Activated CD4-positive, alpha-beta T cell treated with anti-CD3 and anti-CD28 coated beads, Interleukin-2, amount 50 U/mL, for 1 hour (primary cell): Measurements from ENCODE around the gene WDFY1.

Experiments
- DNase-seq: peaks from one replicate; pipeline ENCODE4 v3.0.0-alpha.2; 2020

Gene WDFY1, protein sequence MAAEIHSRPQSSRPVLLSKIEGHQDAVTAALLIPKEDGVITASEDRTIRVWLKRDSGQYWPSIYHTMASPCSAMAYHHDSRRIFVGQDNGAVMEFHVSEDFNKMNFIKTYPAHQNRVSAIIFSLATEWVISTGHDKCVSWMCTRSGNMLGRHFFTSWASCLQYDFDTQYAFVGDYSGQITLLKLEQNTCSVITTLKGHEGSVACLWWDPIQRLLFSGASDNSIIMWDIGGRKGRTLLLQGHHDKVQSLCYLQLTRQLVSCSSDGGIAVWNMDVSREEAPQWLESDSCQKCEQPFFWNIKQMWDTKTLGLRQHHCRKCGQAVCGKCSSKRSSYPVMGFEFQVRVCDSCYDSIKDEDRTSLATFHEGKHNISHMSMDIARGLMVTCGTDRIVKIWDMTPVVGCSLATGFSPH

DNA sequence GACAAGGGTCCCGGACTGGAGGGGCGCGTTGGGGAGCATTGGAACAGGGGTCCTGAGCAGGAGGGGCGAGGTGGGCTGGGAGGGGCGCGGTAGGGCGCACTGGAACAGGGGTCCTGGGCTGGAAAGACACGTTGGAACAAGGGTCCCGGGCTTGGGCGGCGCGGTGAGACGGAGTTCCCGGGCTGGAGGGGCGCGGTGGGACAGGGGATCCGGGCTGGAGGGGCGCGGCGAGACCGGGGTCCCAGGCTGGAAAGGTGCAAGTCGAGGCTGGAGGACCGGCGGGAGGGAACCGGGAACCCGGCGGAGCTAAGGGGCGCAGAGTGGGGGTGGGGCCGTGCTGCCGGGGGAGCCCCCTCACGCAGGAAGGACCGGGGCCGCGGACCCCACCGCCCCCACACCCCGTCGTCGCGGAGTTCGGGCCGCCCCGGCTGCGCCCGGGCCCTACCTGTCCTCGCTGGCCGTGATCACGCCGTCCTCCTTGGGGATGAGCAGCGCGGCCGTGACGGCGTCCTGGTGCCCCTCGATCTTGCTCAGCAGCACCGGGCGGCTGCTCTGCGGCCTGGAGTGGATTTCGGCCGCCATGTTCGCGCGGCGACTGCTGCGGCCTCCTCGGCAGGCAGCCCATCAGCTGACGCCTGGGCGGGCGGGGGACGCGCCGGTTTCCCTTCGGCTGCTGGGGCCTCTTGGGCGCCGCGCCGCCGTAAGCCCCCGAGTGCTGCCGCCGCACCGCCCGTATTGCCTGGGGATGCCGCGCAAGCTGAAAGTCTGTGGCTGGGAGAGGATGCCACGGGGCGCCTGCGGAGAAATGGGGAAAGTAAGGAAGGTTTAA lies at the start of gene WDFY1:
Gene WDFY1 (minus strand): TSS at position 633 of the 829 bp plus-strand sequence. CDS start 51 bp downstream, at position 582.
- DNase-seq, result peak; percentile 76

DNA sequence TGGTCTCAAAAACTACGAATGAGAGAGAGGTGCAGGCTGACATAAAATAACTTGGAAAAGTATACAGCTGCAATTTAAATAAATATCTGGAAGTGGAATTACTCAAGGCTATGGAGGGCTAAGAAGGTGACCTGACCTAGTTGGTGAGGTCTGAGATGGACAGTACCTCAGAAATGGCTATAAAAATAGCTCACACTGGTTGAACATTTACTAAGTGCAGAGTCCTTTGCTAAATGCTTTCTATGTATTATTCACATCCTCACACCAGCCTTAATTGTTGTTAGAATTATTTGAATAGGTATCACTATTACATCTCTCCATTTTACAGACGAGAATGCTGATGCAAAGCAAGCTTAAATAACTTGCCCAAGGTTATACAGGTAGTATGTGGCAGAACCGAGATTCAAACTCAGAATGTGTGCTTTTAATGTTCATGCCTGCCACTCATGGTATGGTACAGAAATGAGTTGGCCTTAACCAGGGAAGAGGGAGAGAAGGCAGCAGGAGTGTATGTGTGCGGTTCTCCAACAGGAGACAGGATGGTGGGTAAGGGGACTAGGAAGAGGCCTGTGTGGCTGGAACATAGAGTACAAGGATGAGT lies 49.5 kb upstream of the WDFY1 start:
- no peak for DNase-seq

DNA sequence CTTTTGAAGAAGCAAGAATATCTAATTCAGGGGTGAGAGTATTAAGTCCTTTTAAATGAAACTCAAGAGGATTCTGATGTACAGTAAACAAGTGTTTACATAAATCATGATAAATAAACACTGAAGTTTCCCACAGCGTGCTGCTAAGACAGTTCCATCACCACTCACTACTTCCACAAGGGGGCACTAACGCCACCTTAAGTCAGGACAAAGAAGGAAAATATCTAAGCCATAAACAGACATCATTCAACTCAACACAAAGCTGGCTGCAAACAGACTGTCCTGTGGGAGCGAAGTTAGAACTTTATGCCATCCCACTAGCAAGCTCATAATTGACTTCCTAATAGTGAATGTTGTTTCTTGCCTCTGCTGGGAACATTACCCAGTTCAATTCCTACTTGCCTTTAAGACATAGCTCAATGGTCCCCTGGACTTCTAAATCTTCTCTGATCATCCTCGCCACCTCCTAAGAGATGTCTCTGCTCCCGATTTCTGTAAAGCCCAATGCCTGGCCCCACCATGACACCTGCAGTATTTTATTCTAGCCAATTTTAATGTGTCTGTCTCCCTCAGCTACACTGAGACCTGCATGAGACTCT lies 48.6 kb upstream of the WDFY1 start:
- DNase-seq, result peak; percentile 53

DNA sequence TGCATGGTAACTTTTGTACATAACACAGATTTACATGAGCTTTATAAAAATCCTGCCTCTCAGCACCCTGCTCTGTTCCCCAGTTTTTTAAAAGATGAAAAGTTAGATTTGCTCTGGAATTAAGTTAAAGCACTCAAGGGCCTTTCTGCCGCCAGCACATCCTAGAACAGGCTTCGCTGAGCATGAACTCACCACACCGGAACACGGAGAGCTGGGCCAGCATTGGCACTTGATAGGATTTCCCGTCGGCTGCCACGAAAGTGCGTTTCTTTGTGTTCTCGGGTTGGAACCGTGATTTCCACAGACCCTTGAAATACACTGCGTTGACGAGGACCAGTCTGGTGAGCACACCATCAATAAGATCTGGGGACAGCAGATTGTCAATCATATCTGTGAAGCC lies 46.5 kb upstream of the WDFY1 start:
- no peak for DNase-seq

DNA sequence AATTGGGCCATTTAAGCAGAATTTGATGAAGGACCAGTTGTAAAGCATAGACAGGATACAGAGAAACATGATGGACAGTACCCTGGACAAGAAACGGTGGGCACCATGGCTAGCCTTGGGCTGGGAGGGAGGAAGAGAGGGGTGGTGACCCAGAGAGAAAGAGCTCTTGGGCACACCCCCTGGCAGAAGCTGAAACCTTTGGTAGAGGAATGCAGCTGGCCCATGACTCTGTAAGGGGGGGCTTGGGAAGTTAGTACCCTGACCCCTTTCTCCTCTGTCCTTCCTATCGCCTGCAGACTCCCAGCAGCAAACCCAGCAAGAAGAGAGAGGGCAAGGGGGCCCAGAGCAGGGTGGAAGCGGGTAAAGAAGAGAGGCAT lies 44.7 kb upstream of the WDFY1 start:
- no peak for DNase-seq

DNA sequence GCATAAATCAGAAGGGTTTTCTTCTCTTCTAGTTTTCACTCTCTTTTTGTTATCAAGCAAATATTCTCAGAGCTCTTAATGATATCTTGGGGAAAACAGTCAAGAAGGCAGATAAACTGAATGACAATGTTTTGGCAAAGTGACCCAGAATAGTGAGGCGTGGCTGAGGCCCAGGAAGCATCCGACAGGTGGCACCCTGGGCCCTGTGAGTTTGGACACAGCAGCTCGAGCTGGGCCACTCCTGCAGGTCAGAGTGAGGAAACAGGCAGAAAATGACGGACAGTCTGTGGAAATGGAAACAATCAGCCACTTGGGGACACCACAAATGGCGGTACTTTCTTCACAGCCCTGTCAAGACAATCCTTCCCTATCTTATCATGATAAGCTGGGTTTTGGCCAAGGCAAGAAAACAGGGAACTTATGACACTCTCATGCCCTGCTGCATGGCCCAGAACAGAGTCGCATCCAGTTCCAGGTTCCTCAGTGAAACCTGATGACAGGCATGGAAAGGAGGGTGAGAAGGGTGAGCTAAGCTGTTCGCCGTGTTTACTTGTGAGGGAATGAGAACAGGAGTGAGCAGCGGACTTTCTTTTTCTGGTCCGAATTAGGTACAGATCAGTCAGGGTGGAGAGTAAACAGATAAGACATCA lies 44.2 kb upstream of the WDFY1 start:
- DNase-seq, result no peak

DNA sequence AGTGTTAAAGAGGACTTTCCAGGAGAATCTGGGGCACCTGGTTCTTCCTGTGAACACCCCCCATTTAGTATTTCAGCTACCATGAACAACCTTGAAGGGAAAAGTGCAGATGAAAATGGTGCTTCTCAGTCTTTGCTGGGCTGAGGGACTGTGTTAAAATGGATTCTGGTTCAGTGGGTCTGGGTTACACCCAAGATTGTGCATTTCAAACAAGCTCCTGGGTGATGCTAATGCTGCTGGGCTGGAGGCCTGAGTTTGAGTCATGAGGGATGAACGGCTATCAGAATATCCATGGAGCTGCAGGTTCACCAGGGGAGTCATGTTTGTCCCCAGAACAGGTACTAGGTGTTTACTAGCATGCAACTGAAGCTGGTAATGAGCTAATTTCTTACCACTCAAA lies 36.1 kb upstream of the WDFY1 start:
- DNase-seq, result no peak

DNA sequence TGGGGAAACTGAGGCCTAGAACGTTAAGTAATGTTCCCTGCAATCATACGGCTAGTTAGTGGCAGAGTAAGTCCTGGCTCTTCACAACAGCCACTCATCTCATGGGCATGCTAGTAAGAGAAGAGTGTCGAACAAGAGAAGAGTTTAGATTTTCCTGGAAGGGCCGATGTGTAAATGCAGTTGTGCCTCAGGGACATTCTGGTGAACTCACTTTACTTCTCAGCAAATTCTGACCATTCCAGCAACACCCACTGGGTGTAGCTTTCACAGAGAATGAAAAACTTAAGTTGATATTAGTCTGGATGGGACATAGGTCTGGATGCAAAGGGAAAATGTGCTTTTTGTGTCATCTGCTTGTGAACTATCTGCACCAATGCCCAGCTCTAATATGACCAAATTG lies 35.7 kb upstream of the WDFY1 start:
- no peak for DNase-seq

DNA sequence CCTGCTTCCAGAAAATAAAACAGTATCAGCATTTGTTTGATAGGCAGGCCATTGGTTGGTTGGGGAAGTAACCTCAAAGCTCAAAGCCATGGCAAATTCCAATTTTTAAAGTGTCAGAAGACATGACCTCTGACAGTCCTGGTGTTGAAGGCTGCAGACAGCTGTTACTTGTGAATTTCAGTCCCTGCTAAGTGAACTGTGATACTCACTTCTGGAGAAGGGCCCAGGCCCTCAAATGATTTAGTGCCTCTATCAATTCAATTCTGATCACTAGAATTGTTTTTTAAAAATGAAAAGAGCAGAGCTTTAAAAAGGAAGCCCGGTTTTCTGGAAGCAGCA lies 35.2 kb upstream of the WDFY1 start:
- no peak for DNase-seq

DNA sequence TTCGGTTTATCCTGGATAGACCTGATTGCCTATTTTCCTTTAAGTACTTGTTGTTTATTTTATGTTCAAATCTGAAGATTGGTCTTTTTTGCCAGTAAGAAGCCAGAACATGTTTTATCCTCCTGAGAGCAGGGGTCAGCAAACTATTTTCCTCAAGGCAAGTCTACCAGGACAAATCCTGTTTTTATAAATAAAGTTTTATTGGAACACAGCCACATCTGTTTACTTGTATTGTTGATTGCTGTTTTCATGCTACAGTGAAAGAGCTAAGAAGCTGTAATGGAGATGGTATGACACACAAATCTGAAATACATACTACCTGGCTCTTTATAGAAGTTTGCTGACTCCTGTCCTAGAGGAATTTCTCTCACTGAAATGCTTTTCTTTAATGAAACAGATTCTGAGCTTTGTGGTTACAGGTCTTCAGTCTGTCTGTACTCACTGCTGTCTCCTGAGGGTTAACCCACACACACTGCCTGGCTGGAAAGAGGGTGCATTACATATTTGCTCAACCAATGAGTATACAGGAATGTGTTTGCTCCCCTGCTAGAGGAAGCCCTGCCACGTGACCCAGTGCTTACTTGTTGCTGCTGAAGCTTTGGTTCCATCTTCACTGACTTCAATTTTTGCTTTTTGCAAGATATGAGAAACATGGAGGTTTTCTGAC lies 34.7 kb upstream of the WDFY1 start:
- no peak for DNase-seq

DNA sequence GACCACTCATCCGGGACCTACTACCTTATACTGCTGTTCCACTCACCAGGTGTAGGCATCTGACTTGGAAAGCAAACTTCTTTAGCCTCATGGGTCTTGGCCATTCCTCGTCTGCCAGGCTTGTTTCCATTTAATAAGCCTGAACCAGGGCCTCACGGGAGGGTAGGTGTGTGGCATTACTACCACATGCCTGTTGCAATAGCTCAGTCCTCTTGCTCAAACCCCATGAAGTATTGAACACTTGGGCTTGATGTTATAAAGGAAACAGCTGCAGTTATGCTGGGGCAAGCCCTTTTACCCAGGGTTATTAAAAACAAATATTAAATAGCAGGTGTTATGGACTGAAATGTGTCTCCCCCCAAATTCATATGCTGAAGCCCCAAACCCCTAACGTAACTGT lies 33.3 kb upstream of the WDFY1 start:
- DNase-seq, result no peak

DNA sequence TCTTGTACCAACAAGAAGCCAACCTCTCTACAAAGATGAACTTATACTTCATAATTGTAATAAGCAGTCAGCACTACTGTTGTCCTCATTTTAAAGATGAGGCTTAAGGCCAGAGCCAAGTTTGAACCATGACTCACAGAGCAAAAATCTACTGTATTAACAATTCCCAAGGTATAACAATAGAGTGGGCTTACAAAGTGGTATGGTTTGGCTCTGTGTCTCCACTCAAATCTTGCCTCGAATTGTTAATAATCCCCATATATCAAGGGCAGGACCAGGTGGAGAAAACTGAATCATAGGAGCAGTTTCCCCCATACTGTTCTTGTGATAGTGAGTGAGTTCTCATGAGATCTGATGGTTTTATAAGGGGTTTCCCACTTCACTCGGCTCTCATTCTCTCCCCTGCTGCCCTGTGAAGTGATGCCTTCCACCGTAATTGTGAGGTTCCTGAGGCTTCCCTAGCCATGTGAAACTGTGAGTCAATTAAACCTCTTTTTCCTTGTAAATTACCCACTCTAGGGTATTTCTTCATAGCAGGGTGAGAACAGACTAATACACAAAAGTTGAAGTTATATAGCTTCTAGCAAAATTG lies 31.6 kb upstream of the WDFY1 start:
- DNase-seq, result no peak

DNA sequence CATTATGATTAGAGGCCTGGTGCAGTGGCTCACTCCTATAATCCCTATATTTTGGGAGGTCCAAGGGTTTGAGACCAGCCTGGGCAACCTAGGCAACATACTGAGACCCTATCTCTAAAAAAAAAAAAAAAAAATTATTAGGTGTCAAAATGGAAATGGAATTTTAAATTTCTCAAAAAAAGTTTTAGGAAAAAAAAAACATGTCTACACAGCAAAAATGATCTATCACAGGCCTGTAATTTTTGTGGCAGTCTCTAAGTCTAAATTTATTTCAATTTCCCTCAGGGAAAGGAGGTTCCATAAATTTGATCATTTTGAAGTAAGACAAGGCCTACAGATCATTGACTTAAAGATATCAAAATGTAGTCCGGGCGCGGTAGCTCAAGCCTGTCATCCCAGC lies 28.5 kb upstream of the WDFY1 start:
- DNase-seq, result no peak

DNA sequence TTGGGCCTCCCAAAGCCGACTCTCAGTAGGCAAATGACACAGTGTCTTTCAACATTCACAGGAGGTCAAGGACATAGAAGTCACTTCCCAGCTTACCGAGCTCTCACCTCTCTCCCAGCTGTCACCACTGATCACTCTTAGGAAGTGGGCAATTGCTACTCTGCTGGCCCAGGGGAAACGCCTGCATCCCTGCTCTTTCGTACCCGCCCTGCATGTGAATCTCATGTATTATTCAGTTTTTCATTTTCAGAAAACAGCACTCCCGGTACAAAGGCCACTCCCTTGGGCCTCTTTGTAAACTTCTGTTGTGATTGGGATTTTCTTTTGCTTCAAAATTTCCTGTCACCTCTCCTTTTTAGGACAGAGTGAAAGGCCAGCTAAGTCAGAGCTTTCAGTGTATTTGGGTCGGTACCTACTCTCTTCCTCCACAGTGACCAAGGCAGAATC lies 27.5 kb upstream of the WDFY1 start:
- no peak for DNase-seq

DNA sequence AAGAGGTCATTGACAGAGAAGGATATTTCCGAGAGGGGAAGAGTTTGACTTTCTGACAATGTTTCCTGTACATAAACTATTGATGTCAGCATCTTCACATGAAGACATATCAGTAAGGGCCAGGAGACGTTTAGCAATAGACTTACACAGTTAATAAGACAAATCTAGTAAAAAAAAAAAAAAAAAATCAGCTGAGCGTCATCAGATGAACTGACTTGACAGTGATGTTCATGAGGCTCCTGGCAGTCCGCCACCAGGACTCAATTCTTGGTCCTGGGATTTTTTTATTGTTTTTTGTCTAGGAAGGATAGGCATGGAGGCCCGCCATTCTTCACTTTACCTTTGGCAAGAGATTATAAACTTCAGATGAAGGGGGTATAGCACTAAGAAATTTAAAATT lies 26.6 kb upstream of the WDFY1 start:
- DNase-seq, result no peak

DNA sequence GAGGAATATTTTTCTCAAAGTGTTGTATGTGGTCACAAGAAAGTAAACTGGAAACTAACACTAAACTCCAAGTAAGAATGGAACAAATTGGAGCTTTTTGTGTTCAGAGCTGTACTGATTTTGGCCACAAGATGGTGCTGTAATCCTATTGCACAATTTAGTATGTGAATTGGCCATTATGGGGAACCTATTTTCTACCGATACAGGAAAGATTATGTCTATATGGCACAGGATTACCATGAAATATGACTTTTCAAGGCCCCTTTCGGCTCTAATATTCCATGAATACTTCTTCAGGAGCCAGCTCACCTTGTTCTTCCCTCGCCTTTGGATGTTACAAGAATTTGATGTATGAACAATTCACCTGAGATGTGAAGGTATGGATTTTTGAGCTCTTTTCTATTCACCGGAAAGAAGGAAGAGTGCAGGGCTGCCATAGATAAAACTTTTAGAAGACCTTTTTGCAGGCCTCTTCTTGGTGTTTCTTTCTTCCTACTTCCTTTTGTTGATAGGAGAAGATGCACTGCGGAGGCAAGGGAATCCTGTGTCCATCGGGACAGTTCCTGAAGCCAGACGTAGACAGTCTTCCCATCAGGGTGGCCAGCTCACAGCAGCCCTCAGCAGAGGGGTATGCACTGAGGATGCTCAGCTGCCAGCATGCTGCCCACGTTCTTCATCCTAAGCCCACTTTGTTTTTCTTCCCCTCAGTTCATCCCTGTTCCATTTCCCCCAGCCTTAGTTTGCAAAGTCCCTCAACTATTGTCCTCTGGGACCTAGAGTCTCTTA lies 25.4 kb upstream of the WDFY1 start:
- DNase-seq, result peak; percentile 50

DNA sequence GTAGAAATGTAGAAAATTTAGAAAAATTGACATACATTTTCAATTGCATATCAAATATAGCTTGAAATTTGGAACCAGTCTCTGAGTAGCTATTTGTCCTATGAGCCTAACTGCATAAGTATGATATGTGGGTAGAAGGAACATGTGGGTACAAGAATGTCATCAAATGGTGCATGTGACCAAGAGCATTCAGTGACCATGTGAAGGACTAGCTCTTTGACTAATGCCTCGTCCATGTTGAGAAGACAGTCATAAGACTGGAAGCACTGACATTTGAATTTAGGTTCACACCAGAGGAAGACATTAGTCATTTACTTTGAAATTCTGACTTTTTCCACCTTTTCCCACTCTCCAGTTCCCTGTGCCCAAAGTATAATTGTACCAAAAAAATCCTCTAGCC lies 24.7 kb upstream of the WDFY1 start:
- no peak for DNase-seq

DNA sequence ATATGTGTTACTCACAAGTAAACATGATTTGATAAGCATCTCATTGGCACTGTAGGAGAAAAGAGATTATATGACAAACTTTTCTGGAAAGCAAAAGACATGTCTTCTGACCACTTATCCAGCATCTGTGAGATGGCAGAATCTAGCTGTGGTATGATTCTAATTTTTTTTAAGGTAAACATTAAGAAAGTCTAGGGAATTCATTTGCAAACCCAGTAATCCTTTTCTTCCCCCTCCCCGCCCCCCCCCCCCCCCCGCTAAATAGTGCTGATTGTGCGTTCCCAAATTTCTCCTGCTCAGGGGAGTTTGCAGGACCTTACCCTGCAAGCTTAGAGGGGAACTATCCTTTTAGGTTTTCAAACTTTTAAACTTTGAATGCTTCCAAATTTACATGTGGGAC lies 24.2 kb upstream of the WDFY1 start:
- no peak for DNase-seq

DNA sequence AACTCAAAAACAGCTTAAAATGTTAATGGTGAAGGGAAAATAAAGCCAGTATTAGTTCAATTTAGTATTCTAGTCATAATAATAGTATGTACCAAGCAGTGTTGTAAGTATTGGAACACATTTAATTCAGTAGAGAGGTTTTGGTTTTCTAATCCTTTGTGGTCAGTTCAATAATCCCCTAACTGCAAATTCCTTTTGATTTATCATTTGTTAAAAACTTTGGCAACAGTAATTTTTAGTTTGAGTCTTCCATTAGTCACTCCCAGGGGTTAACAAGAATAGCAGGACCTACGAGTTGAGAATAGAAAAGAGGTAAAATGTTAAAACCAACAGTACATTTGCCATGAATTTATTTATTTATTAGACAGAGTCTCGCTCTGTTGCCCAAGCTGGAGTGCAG lies 22.8 kb upstream of the WDFY1 start:
- DNase-seq, result no peak

DNA sequence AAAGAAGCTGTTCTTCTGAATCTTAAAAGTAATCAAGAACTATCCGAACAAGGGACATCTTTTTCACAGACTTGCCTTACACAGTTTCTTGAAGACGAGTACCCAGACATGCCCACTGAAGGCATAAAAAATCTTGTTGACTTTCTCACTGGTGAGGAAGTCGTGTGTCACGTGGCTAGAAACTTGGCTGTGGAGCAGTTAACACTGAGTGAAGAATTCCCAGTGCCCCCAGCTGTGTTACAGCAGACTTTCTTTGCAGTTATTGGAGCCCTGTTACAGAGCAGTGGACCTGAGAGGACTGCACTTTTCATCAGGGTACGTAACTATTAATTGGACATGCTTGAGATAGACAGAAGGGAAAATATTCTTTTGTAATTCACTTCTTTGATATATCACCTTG lies 14.6 kb upstream of the WDFY1 start:
- no peak for DNase-seq
